Naive B cell (primary cell): ENCODE results near the gene TJP2. TPM values are rescaled to one million over a fixed set of nuclear protein-coding genes. Genes with fewer than 3 reads are reported as not detected.

Source experiments
- ATAC-seq, 2 donors: fragments of 150-1000 bp; cut with Tn5 transposase; 2 replicates each; pipeline ENCODE4 v1.10.0; 2021; ENCODE audit warnings: low read depth in 2 of 2, mild to moderate bottlenecking in 2 of 2, moderate library complexity in 2 of 2
- DNase-seq: peaks from one replicate; pipeline ENCODE4 v3.0.0; 2022
- H3K27ac Mint-ChIP-seq, 6 donors: one replicate each; pipeline ENCODE4 v1.8.0; 2020 to 2022; ENCODE audit warnings: mild to moderate bottlenecking in 6 of 6, mixed read lengths in 6 of 6, moderate library complexity in 5 of 6, inconsistent platforms in 2 of 6
- H3K27me3 Mint-ChIP-seq, 3 donors: one replicate each; pipeline ENCODE4 v1.8.0; 2021 to 2022; ENCODE audit warnings: mixed read lengths in 3 of 3, mild to moderate bottlenecking in 1 of 3
- H3K36me3 Mint-ChIP-seq, 2 donors: one replicate each; pipeline ENCODE4 v1.8.0; 2020 to 2022; ENCODE audit warnings: mixed read lengths in 2 of 2, inconsistent platforms in 1 of 2, mild to moderate bottlenecking in 1 of 2
- H3K4me1 Mint-ChIP-seq, 3 donors: one replicate each; pipeline ENCODE4 v1.8.0; 2020 to 2022; ENCODE audit warnings: mixed read lengths in 3 of 3, inconsistent platforms in 1 of 3, mild to moderate bottlenecking in 1 of 3, moderate library complexity in 1 of 3
- H3K4me3 Mint-ChIP-seq, 8 donors: one replicate each; pipeline ENCODE4 v1.8.0; 2020 to 2022; ENCODE audit warnings: mild to moderate bottlenecking in 8 of 8, mixed read lengths in 8 of 8, moderate library complexity in 8 of 8, inconsistent platforms in 2 of 8
- H3K9me3 Mint-ChIP-seq, 7 donors: one replicate each; pipeline ENCODE4 v1.8.0; 2020 to 2022; ENCODE audit warnings: mixed read lengths in 7 of 7, mild to moderate bottlenecking in 5 of 7, inconsistent platforms in 2 of 7, moderate library complexity in 1 of 7
- polyA plus RNA-seq, 6 donors: library from polyadenylated mRNA; unstranded; fragments of 300-500 nt; fragmentation: Illumina TruSeq; gene quantifications; one replicate each; pipeline ENCODE4 v1.2.3, GENCODE V29; 2021; ENCODE audit warnings: low read depth in 6 of 6

TJP2 gene
- polyA plus RNA-seq, 6 donors from 2014 or later = 0.35 to 1.5 (median 0.52) TPM; not detected in 1

- H3K9me3 Mint-ChIP-seq = peaks cover 0 to 6% (median 3%) of the 10 kb centered on the region in 7 donors
- H3K4me1 Mint-ChIP-seq = no peaks in the 10 kb centered on the region
- H3K4me3 Mint-ChIP-seq = no peak overlapping the region
- H3K36me3 Mint-ChIP-seq = no peaks in the 10 kb centered on the region
- H3K27ac Mint-ChIP-seq = no peak overlapping the region
- H3K27me3 Mint-ChIP-seq = peaks cover 0 to 21% (median 20%) of the 10 kb centered on the region in 3 donors
- DNase-seq (no peak), ATAC-seq (no peak)
Measured at GRCh38 chr9:69265891-69266290, 91.8 kb downstream of the TJP2 start.

DNA sequence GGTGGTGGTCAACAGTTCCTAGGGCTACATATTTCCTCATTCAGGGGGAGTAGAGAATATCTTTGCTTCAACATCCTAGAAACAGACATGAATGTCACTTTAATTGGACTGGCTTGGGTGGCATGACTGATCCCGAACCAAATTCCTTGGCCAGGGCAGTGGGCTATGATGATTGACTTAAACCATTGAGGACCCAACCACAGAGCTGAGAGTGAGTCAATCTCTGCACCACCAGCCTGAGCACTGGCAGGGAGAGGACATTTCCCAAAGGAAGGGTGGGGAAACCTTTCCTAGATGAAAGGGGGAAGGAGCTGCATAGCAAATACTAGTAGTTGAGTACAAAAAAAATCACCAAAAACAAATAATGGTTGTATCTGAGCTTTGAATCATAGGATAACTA lies 98.1 kb downstream of the TJP2 start:
- DNase-seq (no peak), ATAC-seq (no peak)
- H3K27ac Mint-ChIP-seq = no peak overlapping the region
- peaks cover 0 to 6% (median 0%) of the 10 kb centered on the region in 3 donors for H3K27me3 Mint-ChIP-seq
- H3K9me3 Mint-ChIP-seq = peaks cover 0 to 29% (median 10%) of the 10 kb centered on the region in 7 donors
- H3K4me3 Mint-ChIP-seq = no peak overlapping the region
- no peaks in the 10 kb centered on the region for H3K4me1 Mint-ChIP-seq
- H3K36me3 Mint-ChIP-seq = peaks cover 0 to 6% of the 10 kb centered on the region in 2 donors

DNA sequence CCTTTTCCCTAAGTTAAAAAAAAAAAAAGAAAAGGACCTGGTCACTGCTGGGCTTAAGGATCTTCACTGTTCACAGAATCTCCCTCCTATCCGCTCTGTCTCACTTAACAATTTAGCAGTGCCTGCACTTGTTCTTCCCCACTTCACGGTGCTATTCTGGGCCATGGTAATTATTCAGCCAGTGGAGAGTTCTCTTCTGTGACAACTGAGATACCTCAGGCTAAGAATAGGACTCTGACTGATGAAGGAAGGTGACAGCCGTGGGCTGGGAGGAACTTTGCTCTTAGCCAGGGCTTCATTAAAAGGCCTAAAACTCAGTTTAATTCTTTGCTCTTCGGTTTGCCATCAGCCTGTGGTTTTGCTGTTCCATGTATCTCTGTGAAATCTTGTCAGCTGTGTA lies 99.1 kb downstream of the TJP2 start:
- ATAC-seq (no peak), DNase-seq (no peak)
- Mint-ChIP-seq H3K27ac (no peak overlapping the region), H3K27me3 (peaks cover 0 to 6% (median 1%) of the 10 kb centered on the region in 3 donors), H3K4me1 (no peaks in the 10 kb centered on the region), H3K36me3 (peaks cover 0 to 6% of the 10 kb centered on the region in 2 donors), H3K9me3 (peaks cover 4 to 34% (median 14%) of the 10 kb centered on the region in 7 donors), H3K4me3 (no peak overlapping the region)

DNA sequence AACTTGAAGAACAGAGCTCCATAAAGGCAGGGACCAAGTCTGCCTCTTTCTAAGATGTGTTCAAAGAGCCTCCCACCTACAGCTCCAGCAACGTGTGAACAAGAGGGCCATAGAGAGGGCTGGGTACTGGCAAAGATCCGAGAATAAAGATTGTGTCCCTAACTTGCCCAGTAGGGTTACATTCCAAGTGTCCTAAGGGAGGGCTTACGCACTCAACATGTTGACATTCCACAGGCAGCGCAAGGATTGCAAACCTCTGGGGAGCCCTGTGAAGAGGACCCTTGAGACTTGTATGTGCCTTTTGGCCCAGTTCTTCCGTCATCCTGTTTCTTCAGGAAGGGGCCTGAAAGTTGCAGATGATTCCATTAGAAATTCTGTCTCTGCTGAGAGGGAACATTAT lies 102.7 kb downstream of the TJP2 start:
- peaks cover 0 to 7% (median 4%) of the 10 kb centered on the region in 3 donors for H3K27me3 Mint-ChIP-seq

DNA sequence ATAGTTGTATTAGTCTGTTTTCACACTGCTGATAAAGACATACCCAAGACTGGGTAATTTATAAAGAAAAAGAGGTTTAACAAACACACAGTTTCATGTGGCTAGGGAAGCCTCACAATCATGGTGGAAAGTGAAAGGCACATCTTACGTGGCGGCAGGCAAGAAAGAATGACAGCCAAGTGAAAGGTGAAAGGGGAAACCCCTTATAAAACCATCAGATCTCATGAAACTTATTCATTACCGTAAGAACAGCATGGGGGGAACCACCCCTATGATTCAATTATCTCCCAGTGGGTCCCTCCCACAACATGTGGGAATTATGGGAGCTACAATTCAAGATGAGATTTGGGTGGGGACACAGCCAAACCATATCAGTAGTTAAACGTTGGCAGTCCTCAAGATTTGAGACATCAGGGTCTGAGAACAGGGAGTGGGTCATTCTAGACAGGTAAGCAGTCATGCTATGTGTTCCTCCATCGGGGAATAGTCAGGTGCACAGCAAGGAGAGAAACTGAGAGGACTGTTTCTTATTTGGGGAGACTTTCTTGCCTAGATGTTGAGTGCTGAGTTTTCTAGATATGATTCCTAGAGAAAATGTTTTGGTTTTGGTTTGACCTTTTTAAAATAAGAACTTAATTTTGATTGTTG lies 105.1 kb downstream of the TJP2 start:
- Mint-ChIP-seq H3K27ac (no peak overlapping the region), H3K36me3 (peaks cover 4 to 6% of the 10 kb centered on the region in 2 donors), H3K4me3 (no peak overlapping the region), H3K4me1 (no peaks in the 10 kb centered on the region), H3K9me3 (peaks cover 6 to 33% (median 16%) of the 10 kb centered on the region in 7 donors), H3K27me3 (peaks cover 0 to 12% (median 4%) of the 10 kb centered on the region in 3 donors)
- ATAC-seq (no peak), DNase-seq (no peak)

More for the DNA sequence above, 102.7 kb downstream of the TJP2 start:
- Mint-ChIP-seq H3K4me1 (no peaks in the 10 kb centered on the region), H3K27ac (no peak overlapping the region), H3K9me3 (peaks cover 6 to 38% (median 16%) of the 10 kb centered on the region in 7 donors), H3K36me3 (peaks cover 4 to 6% of the 10 kb centered on the region in 2 donors), H3K4me3 (no peak overlapping the region)
- DNase-seq = no peak
- no peak for ATAC-seq

GRCh38 chr9:69279733-69280132 lies 105.7 kb downstream of the TJP2 start:
- Mint-ChIP-seq H3K9me3 (peaks cover 7 to 31% (median 14%) of the 10 kb centered on the region in 7 donors), H3K27ac (no peak overlapping the region), H3K4me3 (no peak overlapping the region), H3K27me3 (peaks cover 4 to 17% (median 5%) of the 10 kb centered on the region in 3 donors), H3K4me1 (no peaks in the 10 kb centered on the region), H3K36me3 (peaks cover under 1 to 4% of the 10 kb centered on the region in 2 donors)
- ATAC-seq = no peak
- DNase-seq = no peak

DNA sequence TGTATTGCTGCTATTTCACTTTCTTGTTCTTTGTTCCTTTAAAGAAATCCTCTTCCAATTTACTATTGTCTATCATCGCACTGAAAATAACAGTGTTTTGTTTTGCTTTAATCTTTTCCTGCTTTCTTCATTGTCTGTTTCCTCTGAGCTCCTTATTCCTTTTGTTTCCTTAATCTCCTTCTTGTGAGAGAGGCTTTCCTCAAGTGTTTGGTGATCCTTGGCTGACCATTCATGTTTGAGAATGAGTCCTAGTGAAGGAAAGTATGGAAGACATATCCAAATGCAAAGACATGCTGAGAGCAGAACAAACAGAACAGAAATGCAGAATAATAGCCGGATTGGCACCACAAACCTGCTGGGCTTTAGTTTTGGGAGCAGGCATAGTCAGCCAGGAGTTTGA lies 108.9 kb downstream of the TJP2 start:
- Mint-ChIP-seq H3K27ac (no peak overlapping the region), H3K27me3 (peaks cover 22 to 38% (median 32%) of the 10 kb centered on the region in 3 donors), H3K9me3 (peaks cover 5 to 25% (median 11%) of the 10 kb centered on the region in 7 donors), H3K4me1 (no peaks in the 10 kb centered on the region), H3K36me3 (peaks cover 0 to 4% of the 10 kb centered on the region in 2 donors), H3K4me3 (no peak overlapping the region)
- no peak for DNase-seq
- no peak for ATAC-seq

DNA sequence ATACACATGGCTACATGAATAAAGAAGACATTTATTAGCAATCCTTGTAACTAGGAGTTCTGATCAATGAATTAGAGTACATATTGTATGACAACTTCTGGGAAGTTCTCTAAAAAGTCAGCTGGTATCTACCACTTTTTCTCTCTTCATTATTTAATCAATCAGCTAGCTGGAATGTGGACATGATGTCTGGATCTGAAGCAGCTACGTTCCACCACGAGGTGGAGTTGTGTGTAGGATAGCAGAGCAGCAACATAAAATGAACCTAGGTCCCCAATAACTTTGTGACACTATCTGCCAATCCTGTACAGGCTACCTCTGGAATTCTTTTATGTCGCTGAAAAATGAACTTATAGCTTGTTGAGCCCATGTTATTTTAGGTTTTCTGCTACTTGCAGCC lies 118.0 kb downstream of the TJP2 start:
- ATAC-seq (no peak), DNase-seq (no peak)
- Mint-ChIP-seq H3K9me3 (peaks cover 0 to 14% (median 5%) of the 10 kb centered on the region in 7 donors), H3K36me3 (no peaks in the 10 kb centered on the region), H3K27ac (no peak overlapping the region), H3K4me1 (no peaks in the 10 kb centered on the region), H3K4me3 (no peak overlapping the region), H3K27me3 (peaks cover 5 to 16% (median 14%) of the 10 kb centered on the region in 3 donors)

- Mint-ChIP-seq H3K27me3 (peaks cover 5 to 14% (median 10%) of the 10 kb centered on the region in 3 donors), H3K4me3 (no peak overlapping the region), H3K27ac (no peak overlapping the region), H3K4me1 (no peaks in the 10 kb centered on the region), H3K36me3 (no peaks in the 10 kb centered on the region), H3K9me3 (peaks cover 0 to 14% (median 3%) of the 10 kb centered on the region in 7 donors)
- ATAC-seq (no peak), DNase-seq (no peak)
Measured at GRCh38 chr9:69293156-69293555, 119.1 kb downstream of the TJP2 start.

DNA sequence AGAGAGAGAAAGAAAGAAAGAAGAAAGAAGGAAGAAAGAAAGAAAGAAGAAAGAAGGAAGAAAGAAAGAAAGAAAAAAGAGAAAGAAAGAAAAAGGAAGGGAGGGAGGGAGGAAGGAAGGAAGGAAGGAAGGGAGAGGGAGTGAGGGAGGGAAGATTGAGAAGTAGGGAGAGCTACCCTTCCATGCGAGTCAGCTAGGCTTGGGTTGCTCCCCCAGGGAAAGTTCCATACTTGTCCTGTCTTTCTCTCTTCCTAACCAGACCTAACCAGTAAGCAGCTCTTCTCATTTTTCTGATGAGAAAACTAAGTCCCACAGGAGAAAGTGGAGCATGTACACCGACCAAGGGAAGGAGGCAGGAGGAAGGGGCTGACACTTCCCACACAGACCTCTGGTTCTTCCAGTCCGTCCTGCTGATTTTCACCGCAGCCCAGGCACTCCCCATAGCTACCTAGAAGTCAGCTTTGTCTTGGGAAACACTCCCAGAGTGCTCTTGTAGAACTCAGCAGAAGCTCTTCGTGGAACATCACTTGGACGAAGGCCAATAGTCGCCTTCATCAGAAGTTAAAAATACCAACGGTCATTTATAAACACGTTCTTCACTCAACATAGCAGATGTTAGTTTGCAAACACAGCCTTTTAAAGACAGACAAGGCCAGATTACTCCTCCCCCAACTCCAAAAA lies 121.9 kb downstream of the TJP2 start:
- H3K27ac Mint-ChIP-seq = no peak overlapping the region
- H3K9me3 Mint-ChIP-seq = peaks cover 0 to 6% (median 0%) of the 10 kb centered on the region in 7 donors
- ATAC-seq (no peak), DNase-seq (no peak)
- peaks cover 0 to 10% (median 10%) of the 10 kb centered on the region in 3 donors for H3K27me3 Mint-ChIP-seq
- no peak overlapping the region for H3K4me3 Mint-ChIP-seq
- no peaks in the 10 kb centered on the region for H3K4me1 Mint-ChIP-seq
- no peaks in the 10 kb centered on the region for H3K36me3 Mint-ChIP-seq

DNA sequence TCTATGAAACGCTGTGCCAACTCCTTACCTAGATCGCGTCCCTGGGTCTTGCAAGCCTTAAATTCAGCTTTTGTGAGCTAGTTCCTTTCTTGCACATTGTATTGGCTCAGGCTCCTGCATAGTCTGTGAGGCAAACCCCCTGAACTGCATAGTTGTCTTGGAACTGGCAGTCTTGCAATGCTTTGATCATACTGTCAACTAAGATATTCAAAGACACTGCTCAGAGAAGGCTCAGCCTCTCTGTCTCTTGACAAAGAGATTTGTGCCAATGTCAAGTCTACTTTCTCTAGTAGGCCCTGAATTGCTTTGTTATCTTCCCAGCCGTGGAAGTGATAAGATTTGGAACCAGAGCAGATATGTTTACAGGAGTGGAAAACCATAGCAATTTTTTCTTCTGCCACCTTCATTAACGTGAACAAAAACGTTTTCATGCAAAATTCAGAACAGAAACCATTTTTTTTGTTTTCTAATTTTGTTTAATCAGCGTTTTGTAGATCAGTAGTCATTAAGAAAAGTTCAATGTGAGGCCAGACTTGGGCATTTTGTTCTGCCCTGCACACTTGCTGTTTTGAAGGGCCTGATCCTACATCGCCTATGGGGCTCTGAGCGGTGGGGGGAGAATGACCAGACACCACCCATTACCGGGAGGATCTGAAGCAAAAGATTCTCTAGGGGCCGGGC lies 123.4 kb downstream of the TJP2 start:
- H3K27ac Mint-ChIP-seq = no peak overlapping the region
- H3K4me1 Mint-ChIP-seq = no peaks in the 10 kb centered on the region
- H3K4me3 Mint-ChIP-seq = no peak overlapping the region
- DNase-seq = no peak
- H3K27me3 Mint-ChIP-seq = peaks cover 4 to 10% (median 6%) of the 10 kb centered on the region in 3 donors
- no peak for ATAC-seq
- H3K36me3 Mint-ChIP-seq = no peaks in the 10 kb centered on the region
- H3K9me3 Mint-ChIP-seq = no peaks in the 10 kb centered on the region

DNA sequence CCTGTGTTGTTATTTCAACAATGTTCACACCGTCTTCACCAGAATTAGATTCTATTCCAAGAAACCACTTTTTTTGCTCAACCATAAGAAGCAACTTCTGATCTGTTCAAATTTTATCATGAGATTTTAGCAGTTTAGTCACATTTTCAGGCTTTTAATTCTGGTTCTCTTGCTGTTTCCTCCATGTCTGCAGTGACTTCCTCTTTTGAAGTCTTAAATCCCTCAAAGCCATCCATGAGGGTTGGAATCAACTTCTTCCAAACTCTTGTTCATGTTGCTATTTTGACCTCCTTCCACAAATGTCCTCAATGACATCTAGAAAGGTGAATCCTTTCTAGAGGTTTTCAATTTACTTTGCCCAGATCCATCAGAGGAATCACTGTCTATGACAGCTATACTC lies 125.2 kb downstream of the TJP2 start:
- no peak overlapping the region for H3K4me3 Mint-ChIP-seq
- H3K27ac Mint-ChIP-seq = no peak overlapping the region
- H3K36me3 Mint-ChIP-seq = no peaks in the 10 kb centered on the region

GRCh38 chr9:69299826-69300225 lies 125.7 kb downstream of the TJP2 start:
- Mint-ChIP-seq H3K4me3 (no peak overlapping the region), H3K4me1 (no peaks in the 10 kb centered on the region), H3K9me3 (peaks cover 0 to 4% (median 0%) of the 10 kb centered on the region in 7 donors), H3K36me3 (no peaks in the 10 kb centered on the region), H3K27me3 (peaks cover 3 to 15% (median 9%) of the 10 kb centered on the region in 3 donors), H3K27ac (no peak overlapping the region)
- DNase-seq (no peak), ATAC-seq (no peak)

More for the DNA sequence above, 125.2 kb downstream of the TJP2 start:
- peaks cover 0 to 2% (median 0%) of the 10 kb centered on the region in 7 donors for H3K9me3 Mint-ChIP-seq
- ATAC-seq (no peak), DNase-seq (no peak)
- H3K27me3 Mint-ChIP-seq = peaks cover 4 to 10% (median 6%) of the 10 kb centered on the region in 3 donors
- H3K4me1 Mint-ChIP-seq = no peaks in the 10 kb centered on the region
